ENCODE data around the gene ARFGEF2.

Gene ARFGEF2
- total RNA-seq: 146 to 337 (median 273) reads per million in 18 experiments

DNA sequence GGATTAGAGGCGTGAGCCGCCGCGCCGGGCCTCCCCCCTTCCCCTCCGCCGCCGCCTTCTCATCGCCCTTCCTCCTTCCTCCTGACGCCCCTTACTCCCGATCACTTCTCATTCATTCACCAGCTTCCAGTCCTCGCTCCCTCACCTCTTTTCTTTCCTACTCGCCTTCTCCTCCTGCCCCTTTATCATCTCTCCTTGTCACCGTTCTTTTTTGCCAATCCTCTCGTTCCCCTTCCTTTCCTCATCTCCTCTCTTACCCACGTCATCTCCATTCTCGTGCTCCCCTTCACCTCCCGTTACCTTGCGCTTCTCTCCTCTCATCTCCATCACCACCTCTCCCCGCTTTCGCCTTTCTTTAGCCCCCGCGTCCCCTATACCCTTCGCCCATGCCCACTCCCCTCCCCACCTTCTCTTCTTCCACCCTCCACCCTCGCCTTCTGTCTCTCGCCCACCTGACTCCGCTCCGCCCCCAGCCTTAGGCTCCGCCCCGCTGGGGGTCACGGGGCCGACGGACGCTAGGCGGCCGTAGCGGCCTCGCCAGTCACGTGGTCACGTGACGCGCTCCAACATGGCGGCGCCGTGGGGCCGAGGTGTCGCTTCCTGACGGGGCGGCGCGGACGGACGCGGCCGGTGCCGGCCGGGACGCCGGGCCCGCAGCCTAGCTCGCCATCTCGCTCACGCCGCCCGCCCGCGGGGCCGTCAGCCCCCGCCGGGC lies at the start of gene ARFGEF2:
Gene ARFGEF2 (plus strand): TSS at position 544 of the 715 bp plus-strand sequence. CDS start 179 bp downstream, outside the sequence.
- DNase-seq: peak; percentile 92 to 95

GRCh38 chr20:48875233-48875913 lies 46.1 kb upstream of the ARFGEF2 start:
- no peak for DNase-seq

- peak in 1 of 2 donors; percentile 21 for DNase-seq
Observed at GRCh38 chr20:48875914-48876240, 45.6 kb upstream of the ARFGEF2 start.

DNA sequence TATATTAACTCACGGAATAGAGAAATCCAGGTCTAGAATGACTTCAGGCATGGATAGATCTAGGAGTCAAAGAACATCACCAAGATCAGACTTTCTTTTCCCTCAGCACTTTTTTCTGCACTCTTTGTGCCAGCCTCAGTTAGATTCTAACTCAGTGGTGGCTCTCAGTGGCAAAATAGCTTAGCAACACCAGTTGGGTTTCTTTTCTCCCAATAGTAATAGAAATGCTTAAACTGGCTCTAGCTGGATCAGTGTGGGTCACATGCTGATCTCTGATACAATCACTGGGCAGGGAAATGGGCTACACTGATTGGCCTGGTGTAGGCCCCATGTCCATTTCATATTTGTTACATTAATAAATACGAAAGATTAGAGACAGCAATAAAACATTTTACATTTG lies 44.2 kb upstream of the ARFGEF2 start:
- DNase-seq: no peak

- DNase-seq: no peak
Observed at GRCh38 chr20:48878534-48879248, 42.8 kb upstream of the ARFGEF2 start.

DNA sequence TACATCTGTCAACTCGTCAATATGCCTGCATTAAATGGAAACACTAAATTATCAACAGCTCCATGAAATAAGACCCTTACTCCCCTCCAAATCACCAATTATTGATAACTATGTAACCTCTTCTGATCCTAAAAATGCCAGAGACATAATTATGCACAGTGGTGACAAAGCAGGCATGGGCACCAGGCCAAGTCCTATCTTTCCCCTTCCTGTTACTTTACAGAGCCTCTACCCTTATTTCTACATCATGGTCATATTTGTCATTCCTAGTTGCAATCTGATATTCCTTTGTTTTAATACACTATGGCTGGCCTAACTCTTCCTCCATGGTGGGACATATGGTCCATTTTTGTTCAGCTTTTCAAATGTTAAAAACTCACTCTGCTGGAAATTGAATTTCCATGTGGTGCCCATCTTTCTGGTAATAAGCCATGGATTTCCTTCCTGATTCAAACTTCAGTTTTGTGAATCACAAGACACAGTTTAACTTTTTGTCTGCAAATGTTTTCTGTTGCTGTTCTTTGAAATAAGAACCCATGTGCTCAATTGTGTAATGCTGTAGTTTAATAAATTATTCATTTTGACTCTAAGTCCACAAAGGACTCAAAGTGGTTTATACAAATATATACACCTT lies 41.8 kb upstream of the ARFGEF2 start:
- DNase-seq: peak; percentile 60 to 64

GRCh38 chr20:48880331-48880730 lies 41.2 kb upstream of the ARFGEF2 start:
- DNase-seq: no peak

DNA sequence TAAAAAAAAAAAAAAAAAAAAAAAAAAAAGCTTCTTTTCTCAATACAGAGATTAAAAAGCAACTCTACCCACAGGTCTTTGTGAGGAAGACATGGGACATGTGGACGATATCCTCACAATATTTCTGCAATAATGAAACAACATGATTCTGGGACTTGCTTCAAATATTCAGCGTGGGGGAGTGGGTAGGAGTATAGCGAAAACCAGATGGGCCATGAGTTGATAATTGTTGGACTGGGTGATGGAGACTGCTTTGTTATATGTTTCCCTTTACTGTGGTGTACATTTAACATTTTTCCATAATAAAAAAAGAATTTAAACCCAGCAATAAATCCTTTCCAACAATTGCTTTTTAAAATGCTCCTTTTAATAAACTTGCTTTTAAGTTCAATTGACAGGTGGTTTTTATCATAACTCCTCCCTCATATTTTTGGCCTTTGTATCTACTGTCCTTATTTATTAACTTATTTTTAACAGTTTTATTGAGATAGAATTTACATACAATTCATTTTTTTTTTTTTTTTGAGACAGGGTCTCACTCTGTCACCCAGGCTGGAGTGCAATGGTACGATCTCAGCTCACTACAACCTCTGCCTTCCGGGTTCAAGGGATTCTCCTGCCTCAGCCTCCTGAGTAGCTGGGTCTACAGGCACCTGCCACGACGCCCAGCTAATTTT lies 40.4 kb upstream of the ARFGEF2 start:
- no peak for DNase-seq

- DNase-seq: no peak
Observed at GRCh38 chr20:48885237-48885636, 36.3 kb upstream of the ARFGEF2 start.

- no peak for DNase-seq
Observed at GRCh38 chr20:48886194-48886593, 35.3 kb upstream of the ARFGEF2 start.

GRCh38 chr20:48886811-48887210 lies 34.7 kb upstream of the ARFGEF2 start:
- DNase-seq: no peak

GRCh38 chr20:48888517-48888916 lies 33.0 kb upstream of the ARFGEF2 start:
- DNase-seq: peak; percentile 46 to 66

GRCh38 chr20:48889140-48889790 lies 32.2 kb upstream of the ARFGEF2 start:
- DNase-seq: no peak

DNA sequence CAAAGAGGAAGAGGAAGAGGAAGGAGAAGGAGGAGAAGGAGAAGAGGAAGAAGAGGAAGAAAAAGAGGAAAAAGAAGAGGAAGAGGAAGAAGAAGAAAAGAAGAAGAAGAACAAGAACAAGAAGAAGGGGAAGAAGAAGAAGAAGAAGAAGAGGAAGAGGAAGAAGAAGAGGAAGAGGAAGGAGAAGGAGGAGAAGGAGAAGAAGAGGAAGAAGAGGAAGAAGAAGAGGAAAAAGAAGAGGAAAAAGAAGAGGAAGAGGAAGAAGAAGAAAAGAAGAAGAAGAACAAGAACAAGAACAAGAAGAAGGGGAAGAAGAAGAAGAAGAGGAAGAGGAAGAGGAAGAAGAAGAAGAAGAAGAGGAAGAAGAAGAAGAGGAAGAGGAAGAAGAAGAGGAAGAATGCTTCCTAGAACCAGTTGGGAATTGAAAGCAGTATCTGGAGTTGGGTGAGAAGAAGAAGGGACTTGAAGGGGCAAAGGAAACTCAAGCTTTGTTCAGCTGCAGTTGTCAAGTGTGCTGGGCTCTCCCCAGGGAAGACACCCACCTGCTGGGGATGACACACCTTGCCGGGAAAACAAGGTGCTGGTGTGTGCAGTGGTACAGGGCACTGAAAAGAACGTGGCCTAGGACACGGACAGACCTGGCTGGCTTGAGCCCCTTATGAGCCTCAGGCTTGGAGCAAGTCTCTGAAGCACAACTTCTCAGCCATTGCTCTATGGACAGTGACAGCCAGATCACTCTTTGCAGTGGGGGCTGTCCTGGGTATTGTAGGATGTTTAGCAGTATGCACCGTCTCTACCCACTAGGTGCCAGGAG lies 30.1 kb upstream of the ARFGEF2 start:
- DNase-seq: peak in 1 of 2 donors; percentile 36

- DNase-seq: no peak
Observed at GRCh38 chr20:48892049-48892470, 29.5 kb upstream of the ARFGEF2 start.

- no peak for DNase-seq
Observed at GRCh38 chr20:48892891-48893290, 28.6 kb upstream of the ARFGEF2 start.

- no peak for DNase-seq
Observed at GRCh38 chr20:48893374-48893773, 28.1 kb upstream of the ARFGEF2 start.

GRCh38 chr20:48897305-48898010 lies 24.1 kb upstream of the ARFGEF2 start:
- no peak for DNase-seq

DNA sequence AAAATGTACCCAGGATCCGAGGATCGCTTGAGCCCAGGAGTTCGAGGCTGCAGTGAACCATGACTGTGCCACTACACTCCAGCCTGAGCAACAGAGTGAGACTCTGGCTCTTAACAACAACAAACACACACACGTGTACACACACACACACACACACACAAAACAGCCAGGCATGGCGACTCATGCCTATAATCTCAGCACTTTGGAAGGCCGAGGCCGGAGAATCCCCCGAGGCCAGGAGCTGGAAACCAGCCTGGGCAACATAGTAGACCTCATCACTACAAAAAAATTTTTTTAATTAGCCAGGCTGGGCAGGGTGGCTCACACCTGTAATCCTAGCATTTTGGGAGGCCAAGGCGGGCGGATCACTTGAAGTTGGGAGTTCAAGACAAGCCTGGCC lies 23.3 kb upstream of the ARFGEF2 start:
- no peak for DNase-seq

GRCh38 chr20:48898896-48899530 lies 22.5 kb upstream of the ARFGEF2 start:
- DNase-seq: peak; percentile 40 to 67

Measured in inflammatory macrophage (primary cell).